HUES6 (cell line): ENCODE data around the gene ISYNA1.

ENCODE experiments used
- H3K27ac ChIP-seq: 2 replicates; pipeline ENCODE4 v1.7.0; 2013; ENCODE audit warnings: low read depth, mild to moderate bottlenecking, low read length, inconsistent platforms
- H3K27me3 ChIP-seq: 2 replicates; pipeline ENCODE4 v1.6.1; 2013; ENCODE audit warnings: low read length; ENCODE audit not compliant: control insufficient read depth, insufficient read depth
- H3K36me3 ChIP-seq: 2 replicates; pipeline ENCODE4 v1.6.1; 2013; ENCODE audit warnings: low read length; ENCODE audit not compliant: control insufficient read depth, insufficient read depth
- H3K4me1 ChIP-seq: 2 replicates; pipeline ENCODE4 v1.6.1; 2013; ENCODE audit warnings: low read length; ENCODE audit not compliant: control insufficient read depth, insufficient read depth
- H3K4me3 ChIP-seq: 2 replicates; pipeline ENCODE4 v1.5.1; 2013; ENCODE audit warnings: low read depth, low read length
- H3K9ac ChIP-seq: one replicate; pipeline ENCODE4 v1.6.1; 2013; ENCODE audit warnings: mild to moderate bottlenecking, low read length
- H3K9me3 ChIP-seq: 2 replicates; pipeline ENCODE4 v1.6.1; 2013; ENCODE audit warnings: low read depth, low read length; ENCODE audit not compliant: control insufficient read depth, insufficient read depth

ISYNA1 gene

DNA sequence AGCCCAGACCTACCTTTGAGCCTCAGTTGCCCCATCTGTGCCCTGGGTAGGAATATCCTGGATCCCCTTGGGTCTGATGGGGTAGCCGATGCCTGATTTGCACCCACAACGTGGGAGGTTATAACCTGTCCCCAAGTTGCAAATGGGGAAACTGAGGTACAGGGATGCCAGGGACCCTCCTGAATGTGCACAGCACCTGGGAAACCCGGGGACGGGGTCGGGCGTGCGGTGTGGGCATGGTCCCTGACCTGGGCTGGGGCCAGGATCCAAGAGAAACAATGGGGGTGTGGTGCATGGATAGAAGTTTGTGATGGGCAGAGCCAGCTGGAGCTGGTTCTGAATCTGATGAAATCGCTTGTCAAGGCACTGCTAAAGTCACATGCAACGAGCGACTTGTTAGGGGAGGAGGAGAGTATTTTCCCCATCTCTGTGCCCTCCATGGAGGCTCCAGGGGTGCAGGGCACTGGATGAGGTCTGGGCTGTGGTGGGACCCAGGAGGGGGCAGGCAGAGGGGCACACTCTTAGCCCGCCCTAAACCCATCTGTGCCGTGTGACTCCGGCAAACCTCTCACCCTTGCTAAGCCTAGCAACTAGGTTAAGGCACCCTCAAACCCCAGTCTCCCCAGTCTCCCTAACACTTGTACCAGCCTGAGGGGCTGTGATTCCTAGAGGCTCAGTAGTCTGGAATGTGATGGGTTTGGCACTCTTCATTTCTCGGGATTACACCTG, 51.2 kb downstream of the ISYNA1 start:
- peaks cover 8% of the 10 kb centered on the region; the same call in 1 of the 2 replicates for H3K36me3 ChIP-seq
- peak overlapping the region; percentile 29 for H3K9ac ChIP-seq
- peak overlapping the region; percentile 44 for H3K4me3 ChIP-seq
- no peak overlapping the region for H3K27ac ChIP-seq
- peaks cover 24% of the 10 kb centered on the region for H3K27me3 ChIP-seq
- peaks cover 9% of the 10 kb centered on the region; the same call in 1 of the 2 replicates for H3K4me1 ChIP-seq
- H3K9me3 ChIP-seq = no peaks in the 10 kb centered on the region

DNA sequence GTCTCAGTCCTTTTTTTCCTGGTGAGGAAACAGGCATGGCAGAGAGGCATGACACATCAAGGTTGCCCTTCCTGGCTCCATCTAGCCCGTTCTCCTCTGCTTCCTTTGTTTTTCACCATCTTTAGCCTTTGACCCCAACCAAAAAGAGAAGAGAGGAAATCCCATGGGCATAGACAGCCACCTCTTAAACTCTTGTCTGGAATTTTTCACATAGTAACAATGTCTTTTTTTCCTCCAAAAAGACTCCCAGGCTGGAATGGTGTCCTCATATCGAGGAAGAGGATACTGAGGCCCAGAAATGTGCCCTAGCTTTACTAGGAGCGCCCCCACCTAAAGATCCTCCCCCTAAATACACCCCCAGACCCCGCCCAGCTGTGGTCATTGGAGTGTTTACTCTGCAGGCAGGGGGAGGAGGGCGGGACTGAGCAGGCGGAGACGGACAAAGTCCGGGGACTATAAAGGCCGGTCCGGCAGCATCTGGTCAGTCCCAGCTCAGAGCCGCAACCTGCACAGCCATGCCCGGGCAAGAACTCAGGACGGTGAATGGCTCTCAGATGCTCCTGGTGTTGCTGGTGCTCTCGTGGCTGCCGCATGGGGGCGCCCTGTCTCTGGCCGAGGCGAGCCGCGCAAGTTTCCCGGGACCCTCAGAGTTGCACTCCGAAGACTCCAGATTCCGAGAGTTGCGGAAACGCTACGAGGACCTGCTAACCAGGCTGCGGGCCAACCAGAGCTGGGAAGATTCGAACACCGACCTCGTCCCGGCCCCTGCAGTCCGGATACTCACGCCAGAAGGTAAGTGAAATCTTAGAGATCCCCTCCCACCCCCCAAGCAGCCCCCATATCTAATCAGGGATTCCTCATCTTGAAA, 52.0 kb downstream of the ISYNA1 start, which contains the start of gene GDF15:
GDF15 (plus strand) TSS at position 484 of the 868 bp plus-strand sequence; CDS start at position 516, 32 bp downstream.
- peak within 1 kb of the TSS; percentile 29 for H3K9ac ChIP-seq
- peaks cover 24% of the 10 kb centered on the region for H3K27me3 ChIP-seq
- H3K27ac ChIP-seq = no peak within 1 kb of the TSS
- H3K36me3 ChIP-seq = peaks cover 8% of the 10 kb centered on the region; the same call in 1 of the 2 replicates
- H3K4me3 ChIP-seq = peak within 1 kb of the TSS; percentile 44
- H3K9me3 ChIP-seq = no peaks in the 10 kb centered on the region
- H3K4me1 ChIP-seq = peaks cover 9% of the 10 kb centered on the region; the same call in 1 of the 2 replicates

DNA sequence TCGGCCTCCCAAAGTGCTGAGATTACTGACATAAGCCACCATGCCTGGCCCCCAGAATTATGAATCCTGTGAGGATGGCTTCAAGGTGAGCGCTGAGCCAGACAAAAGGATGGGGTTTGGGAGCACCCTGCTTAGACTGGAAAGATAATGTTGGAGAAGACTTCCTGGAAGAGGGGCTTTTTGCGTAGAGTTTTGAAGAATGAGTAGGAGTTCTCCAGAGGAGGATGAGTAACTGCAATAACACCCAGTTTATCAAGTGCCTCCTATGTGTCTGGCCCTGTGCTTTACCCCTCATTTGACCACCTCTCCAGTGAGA, 52.6 kb downstream of the ISYNA1 start:
- H3K9me3 ChIP-seq = no peaks in the 10 kb centered on the region
- no peak overlapping the region for H3K4me3 ChIP-seq
- H3K36me3 ChIP-seq = peaks cover 8% of the 10 kb centered on the region; the same call in 1 of the 2 replicates
- no peak overlapping the region for H3K27ac ChIP-seq
- H3K4me1 ChIP-seq = peaks cover 14% of the 10 kb centered on the region; the same call in 1 of the 2 replicates
- H3K9ac ChIP-seq = no peak overlapping the region
- peaks cover 24% of the 10 kb centered on the region for H3K27me3 ChIP-seq

- Histone ChIP-seq H3K36me3 (peaks cover 8% of the 10 kb centered on the region; the same call in 1 of the 2 replicates), H3K4me3 (no peak overlapping the region), H3K27ac (no peak overlapping the region), H3K9ac (no peak overlapping the region), H3K27me3 (peaks cover 22% of the 10 kb centered on the region), H3K4me1 (peaks cover 18% of the 10 kb centered on the region; the same call in 1 of the 2 replicates), H3K9me3 (no peaks in the 10 kb centered on the region)
Measured at GRCh38 chr19:18384775-18385174, 53.2 kb downstream of the ISYNA1 start.
